ENCODE measurements around the gene PRR33.
A peak's percentile ranks its signal among the peaks of the same experiment; 100 is the strongest.

Gene PRR33

GRCh38 chr11:1861435-1862411, 30.0 kb downstream of the PRR33 start:
- no peak for DNase-seq

DNA sequence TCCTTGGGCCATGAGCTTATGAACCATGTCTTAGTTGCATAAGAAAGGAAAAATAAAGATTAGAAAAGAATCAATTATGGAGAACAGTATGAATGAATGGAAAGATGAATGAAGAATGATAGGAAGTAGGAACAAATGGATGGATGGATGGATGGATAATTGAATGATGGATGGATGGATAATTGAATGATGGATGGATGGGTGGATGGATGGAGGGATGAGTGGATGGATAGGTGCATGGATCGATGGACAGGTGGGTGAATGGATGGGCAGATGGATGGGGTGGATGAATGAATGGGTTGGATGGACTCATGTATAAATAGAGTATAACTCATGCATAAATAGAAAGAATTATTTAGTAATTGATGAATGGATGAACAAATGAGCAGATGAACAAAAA, 31.6 kb downstream of the PRR33 start:
- DNase-seq, result no peak

DNA sequence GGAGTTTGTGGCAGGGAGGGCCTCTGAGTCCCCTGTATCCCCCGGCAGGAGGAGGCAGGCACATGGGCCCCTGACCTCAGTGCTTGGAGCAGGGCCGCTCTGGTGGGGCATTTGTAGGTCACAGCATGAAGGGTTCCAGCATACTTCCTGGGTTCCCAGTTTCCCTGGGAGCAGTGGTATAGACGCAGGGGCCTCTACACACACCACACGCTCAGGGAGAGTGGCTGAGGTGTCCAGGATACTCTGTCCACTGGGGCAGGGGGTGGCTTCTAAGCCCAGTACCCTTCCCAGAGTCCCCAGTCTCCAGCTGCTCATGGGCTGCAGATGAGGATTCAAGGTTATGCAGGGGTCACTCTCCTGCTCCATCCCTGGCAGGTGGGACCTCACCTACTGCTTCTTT, 32.7 kb downstream of the PRR33 start:
- no peak for DNase-seq

DNA sequence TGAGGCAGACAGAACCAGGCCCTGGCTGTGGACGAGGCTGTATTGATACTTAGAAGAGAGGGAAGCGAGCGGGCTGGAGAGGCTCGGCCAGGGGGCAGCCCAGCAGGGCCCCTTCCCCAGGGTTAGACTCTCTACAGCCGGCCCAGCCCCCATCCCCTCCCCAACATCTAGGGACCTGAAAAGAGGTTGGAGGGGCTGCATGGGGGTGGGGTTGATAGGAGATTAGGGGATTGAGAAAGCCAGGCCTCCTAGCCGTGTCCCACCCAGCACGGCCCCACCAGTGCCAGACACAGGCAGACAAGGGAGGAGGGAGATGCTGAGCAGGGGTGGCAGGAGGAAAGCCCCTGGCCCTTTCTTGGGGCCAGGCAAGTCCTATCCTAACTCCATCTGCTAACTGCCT, 33.1 kb downstream of the PRR33 start:
- DNase-seq, result no peak

GRCh38 chr11:1858154-1858553, 33.5 kb downstream of the PRR33 start:
- peak; percentile 70 for DNase-seq

GRCh38 chr11:1857064-1857463, 34.6 kb downstream of the PRR33 start:
- DNase-seq, result no peak

DNA sequence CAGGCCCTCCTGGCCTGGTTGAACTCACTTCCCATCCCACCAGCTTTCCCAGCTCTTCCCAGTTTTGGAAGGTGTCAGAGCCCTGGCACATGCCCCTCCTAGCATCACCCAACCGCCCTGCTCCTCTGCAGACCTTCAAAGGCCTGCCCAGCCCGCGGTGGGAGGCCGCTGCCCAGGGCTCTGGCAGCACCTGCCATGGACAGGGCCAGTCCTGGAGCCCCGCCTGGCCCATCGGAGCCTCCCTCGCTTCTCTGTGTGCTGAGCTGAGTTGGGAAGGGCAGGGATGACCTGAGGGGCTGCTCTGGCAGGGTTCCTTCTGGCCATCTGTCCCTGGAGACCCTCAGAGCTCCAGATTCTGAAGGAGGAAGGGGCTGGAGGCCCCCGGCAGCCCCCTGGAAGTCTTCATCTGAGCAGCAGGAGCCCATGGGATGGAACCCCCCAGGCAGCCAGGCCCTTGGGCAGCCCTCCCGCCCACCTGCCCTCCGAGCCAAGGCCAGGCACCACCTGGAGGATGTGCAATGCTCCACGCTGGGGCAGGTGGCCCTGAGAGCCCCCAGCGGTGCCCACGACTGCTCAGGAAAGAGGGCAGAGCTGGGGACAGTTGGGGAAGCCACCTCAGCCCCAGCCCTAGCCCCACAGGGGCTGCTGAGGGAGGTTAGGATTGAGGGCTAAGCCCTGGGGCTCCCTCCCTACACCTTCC, 35.2 kb downstream of the PRR33 start:
- no peak for DNase-seq

- no peak for DNase-seq
Observed at GRCh38 chr11:1855886-1856265, 35.8 kb downstream of the PRR33 start.

- peak; percentile 82 for DNase-seq
Observed at GRCh38 chr11:1854949-1855885, 36.5 kb downstream of the PRR33 start.

DNA sequence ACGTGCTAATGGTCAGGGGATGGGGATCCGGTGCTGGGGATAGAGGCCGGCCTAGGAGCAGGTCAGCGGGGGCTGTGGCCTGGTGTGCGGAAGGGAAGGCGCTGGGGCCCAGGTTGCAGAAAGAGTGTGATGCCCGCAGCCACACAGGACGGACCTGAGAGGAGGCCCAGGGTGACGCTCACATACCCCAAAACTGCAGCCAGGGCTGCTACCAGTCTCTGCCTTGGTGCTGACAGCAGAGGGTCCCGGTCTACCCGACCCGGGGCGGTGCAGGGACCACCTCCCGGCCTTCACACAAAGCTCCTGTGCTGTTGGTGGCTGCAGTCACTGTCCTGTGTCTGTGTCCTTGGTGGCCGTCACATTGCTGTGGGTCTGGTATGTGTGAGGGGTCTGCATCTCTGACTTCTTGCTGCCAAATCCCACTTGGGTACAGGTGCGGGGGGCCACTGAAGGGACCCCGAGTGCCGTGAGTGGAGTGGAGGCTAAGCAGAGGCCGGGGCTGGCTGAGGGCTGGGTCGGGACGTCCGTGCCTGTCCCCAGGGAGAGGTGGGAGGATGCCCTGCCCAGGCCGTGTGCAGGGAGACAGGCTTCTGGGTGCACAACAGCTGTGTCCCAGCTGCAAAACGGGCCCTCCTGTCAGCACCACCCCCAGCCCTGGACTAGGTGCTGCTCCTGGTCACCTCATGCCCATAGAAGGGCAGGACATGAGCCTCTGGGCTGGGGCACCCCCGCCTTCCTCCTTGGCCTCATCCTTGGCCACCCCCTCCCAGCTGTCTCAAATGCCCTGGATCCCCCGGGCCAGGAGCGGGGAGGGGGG, 37.4 kb downstream of the PRR33 start:
- no peak for DNase-seq

DNA sequence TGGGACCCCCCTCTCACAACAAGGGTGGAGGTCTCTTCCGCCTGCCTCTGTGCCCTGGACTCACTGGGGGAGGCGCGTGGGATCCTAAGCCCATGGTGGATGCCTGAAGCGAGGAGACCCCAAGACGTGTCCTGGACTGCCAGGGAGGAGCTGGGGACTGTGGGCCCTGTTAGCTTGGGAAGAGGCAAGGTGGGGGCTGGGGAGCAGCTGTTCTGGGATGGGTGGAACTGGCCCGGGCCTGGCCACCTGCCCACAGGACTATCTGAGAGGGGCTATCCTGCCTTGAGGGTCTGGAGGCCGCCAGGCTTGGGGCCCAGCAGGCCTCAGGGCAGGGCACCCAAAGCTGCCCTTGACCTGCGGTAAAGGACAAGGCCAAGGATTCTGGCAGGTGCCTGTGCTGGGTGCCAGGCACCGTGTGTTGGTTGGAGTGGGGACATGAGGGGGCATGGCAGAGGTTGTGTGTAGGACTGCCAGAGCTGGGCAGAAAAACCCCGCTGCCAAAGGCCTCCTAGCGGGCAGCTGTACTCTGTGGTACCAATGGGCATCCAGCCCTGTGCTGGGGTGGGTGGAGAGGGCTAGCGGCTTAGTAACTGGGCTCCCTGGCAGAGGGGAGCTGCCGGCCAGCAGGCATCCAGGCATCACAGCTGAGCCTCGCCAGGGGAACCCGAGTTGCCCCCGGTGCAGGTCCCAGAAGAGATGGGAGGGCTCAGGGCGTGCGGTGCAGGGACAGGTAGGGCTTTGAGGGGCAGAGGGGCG, 38.1 kb downstream of the PRR33 start:
- no peak for DNase-seq

DNA sequence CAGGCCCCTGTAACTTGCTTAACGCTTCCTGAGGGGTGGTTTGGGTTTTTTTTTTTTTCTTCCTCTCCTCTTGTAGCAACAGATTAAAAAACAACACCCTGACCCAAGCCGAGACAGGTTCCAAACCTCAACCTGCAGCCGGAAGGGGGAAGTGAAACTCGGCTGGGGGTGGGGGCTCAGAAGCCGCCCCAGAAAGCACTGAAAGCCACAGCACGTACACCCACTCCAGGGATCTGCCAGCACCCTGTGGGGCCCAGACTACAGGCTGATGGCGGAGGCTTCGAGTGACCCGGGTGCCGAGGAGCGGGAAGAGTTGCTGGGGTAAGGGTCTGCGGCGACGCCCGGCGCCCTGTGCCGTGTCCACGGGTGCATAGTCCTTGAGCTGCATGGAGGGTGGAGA, 38.8 kb downstream of the PRR33 start, which contains the start of gene LSP1:
LSP1 (plus strand) TSS at position 208 of the 400 bp plus-strand sequence; CDS start at position 269, 61 bp downstream.
- peak; percentile 54 for DNase-seq

- no peak for DNase-seq
Observed at GRCh38 chr11:1852271-1852876, 39.3 kb downstream of the PRR33 start.

DNA sequence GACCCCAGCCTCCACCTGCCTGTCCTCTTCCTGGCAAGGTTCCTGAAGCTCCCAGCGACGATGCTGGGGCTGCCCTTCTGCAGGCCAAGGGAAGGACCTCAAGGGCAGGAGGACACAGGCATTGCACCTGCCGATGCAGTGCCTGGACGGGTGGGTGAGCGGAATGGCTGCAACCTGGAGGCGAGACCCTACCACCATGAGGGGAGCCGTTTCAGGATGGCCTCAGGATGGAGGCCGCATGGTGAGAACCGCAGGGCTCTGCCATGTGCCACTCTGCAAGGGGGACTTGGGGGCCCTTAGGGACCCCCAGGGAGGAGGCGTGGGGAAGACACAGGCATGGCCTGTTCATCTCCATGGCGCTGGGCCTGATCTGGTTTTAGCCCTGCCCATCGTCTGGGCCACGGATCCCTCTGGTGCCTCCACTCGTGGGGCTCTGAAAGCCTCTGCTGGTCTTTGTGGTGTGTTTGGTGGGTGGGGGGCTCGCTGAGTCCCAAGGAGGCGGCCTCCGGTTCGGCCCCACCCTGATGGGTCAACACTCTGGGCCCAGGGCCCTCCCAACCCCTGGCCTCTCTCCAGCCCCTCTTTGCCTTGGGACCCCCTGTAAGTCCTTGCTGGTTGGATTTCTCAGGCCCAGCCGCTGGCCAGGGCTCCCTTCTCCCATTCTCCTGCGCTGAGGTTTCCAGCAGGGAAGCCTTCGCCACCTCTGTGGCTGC, 40.1 kb downstream of the PRR33 start:
- no peak for DNase-seq

DNA sequence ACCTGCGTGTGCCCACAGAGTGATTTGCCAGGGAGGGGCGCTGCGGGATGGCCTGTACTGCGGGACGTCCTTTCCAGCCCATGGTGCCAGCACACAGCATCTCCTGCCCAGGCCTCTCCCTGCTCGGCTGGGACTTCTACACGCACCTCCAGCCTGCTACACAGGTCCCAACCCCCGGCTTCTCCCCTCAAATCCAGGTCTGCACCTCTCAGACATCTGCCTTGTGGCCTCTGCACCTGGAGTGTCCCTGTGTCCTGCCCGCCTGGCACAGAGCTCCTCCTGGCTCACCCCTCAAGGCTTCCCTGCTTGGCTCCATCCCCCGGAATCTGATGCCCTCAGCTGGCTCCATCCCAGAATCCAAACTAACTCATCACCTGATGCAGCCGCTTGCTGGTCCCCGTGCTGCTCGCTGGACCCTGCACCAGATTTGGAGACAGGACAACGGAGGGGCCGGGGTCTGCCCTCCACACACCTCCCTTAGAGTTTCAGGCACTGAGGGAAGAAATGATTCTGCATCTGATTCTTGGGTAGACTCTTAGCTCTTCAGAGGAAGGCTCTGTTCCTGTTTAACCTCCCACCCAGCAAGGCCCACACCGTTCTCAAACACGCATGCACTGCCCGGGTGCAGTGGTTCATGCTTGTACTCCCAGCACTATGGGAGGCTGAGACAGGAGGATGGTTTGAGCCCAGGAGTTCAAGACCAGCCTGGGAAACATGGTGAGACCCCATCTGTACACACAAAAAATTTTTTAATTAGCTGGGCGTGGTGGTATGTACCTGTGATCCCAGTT, 42.9 kb downstream of the PRR33 start:
- no peak for DNase-seq

- no peak for DNase-seq
Observed at GRCh38 chr11:1847926-1848639, 43.6 kb downstream of the PRR33 start.

DNA sequence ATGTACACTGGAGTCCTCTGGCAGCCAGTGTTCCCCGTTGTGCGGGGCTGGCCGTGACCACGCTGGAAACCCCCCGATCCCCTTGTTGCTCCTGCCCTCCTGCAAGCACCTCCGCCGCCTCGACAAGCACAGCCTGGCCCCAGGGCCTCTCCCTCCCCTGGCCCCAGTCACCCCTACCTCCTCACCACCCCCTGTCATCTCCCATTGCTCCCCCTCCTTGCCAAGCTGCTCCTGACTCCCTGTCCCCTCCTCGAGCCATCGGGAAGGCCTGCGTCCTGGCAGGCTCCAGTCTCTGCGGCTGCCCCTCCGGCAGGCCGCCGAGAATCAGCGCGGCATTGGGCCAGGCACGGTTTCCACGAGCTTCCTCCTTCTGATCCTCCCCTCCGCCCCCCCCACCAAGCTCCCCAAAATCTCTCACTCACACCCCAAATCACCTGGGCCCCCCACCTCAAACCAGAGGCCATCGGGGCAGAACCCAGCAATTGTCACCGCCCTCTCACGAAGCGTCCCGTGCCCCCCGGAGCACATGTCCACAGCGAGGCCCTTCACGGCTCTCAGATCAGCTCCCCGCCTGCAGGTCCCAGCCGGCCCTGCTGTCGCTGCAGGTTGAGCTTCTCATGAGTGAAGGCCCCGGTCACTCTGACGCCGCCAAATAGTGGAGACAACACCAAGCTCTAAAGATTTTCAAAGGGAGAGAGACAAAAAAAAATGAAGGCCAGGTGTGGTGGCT, 44.5 kb downstream of the PRR33 start:
- DNase-seq, result no peak

DNA sequence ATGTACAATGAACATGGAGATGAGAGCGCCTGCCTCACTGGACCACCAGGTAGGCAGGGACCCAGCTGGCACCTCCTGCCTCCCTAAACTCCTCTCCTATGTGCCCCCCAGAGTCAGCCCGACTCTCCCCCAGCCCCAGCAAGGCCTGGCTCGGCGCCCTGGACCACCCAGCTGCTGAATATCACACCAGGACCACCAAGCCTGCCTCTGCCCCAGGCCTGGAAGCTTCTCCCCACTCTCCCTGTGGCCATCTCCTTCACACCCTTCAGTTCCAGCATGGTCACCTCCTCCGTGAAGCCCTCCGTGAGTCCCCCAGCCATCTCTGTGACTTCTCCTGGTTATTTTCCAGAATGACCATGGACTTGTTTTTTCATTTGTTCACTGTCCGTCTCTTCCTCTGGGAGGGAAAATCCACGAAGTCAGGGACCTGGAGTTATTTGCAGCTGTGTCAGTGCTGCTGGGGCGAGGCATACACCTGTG, 45.2 kb downstream of the PRR33 start:
- DNase-seq, result no peak
